HS-27A (cell line): ENCODE results near the gene ALDH1A3.

Experiments
- DNase-seq: peaks from one replicate; pipeline ENCODE4 v3.0.0-alpha.2; 2012; ENCODE audit warnings: low read depth, missing footprints

ALDH1A3 gene

GRCh38 chr15:100926971-100927756 is 47.5 kb downstream of the ALDH1A3 start:
- DNase-seq: no peak

GRCh38 chr15:100928632-100929280 is 49.1 kb downstream of the ALDH1A3 start:
- DNase-seq: no peak

- no peak for DNase-seq
Measured at GRCh38 chr15:100929641-100930042, 50.0 kb downstream of the ALDH1A3 start.

GRCh38 chr15:100930306-100930848 is 50.7 kb downstream of the ALDH1A3 start:
- DNase-seq: no peak

- no peak for DNase-seq
Measured at GRCh38 chr15:100931143-100931890, 51.7 kb downstream of the ALDH1A3 start.

- no peak for DNase-seq
Measured at GRCh38 chr15:100932676-100933348, 53.2 kb downstream of the ALDH1A3 start.

- DNase-seq: no peak
Measured at GRCh38 chr15:100934166-100934565, 54.5 kb downstream of the ALDH1A3 start.

- no peak for DNase-seq
Measured at GRCh38 chr15:100934726-100935125, 55.1 kb downstream of the ALDH1A3 start.

GRCh38 chr15:100937171-100937570 is 57.5 kb downstream of the ALDH1A3 start:
- no peak for DNase-seq

GRCh38 chr15:100939791-100940190 is 60.2 kb downstream of the ALDH1A3 start:
- no peak for DNase-seq

GRCh38 chr15:100940767-100941379 is 61.2 kb downstream of the ALDH1A3 start:
- DNase-seq: no peak

- no peak for DNase-seq
Measured at GRCh38 chr15:100941536-100941935, 61.9 kb downstream of the ALDH1A3 start.

GRCh38 chr15:100942656-100943425 is 63.2 kb downstream of the ALDH1A3 start:
- no peak for DNase-seq

GRCh38 chr15:100944244-100944895 is 64.7 kb downstream of the ALDH1A3 start:
- DNase-seq: no peak

- DNase-seq: no peak
Measured at GRCh38 chr15:100944986-100945385, 65.4 kb downstream of the ALDH1A3 start.

GRCh38 chr15:100947760-100948429 is 68.3 kb downstream of the ALDH1A3 start:
- DNase-seq: no peak

- no peak for DNase-seq
Measured at GRCh38 chr15:100948430-100948762, 68.8 kb downstream of the ALDH1A3 start.

- no peak for DNase-seq
Measured at GRCh38 chr15:100949691-100950090, 70.1 kb downstream of the ALDH1A3 start.

GRCh38 chr15:100951965-100952364 is 72.3 kb downstream of the ALDH1A3 start:
- no peak for DNase-seq

GRCh38 chr15:100952566-100952965 is 72.9 kb downstream of the ALDH1A3 start:
- DNase-seq: no peak
